GM23338 (cell line): Measurements from ENCODE around the gene ITGB2. TPM values are rescaled to one million over a fixed set of nuclear protein-coding genes. Genes with fewer than 3 reads are reported as not detected.

Experiments used
- ATAC-seq: fragments of 200-7000 bp; cut with Tn5 transposase; 3 replicates; pipeline ENCODE4 v1.9.1; 2020
- DNase-seq: peaks from one replicate; pipeline ENCODE4 v3.0.0-alpha.2; 2015; ENCODE audit warnings: low spot score
- H2AFZ ChIP-seq: fragments of 200-600 bp; sonication (generic); 2 replicates; pipeline ENCODE4 v1.8.0; 2016; ENCODE audit warnings: antibody characterized with exemption, mild to moderate bottlenecking, moderate library complexity
- H3F3A ChIP-seq: fragments of 200-600 bp; sonication (generic); replicated peaks from 2 replicates; pipeline ENCODE4 v1.8.0; 2017; ENCODE audit warnings: antibody characterized with exemption, mixed run types, low read depth
- H3K27ac ChIP-seq: fragments of 200-600 bp; sonication (generic); 2 replicates; pipeline ENCODE4 v1.6.1; 2016; ENCODE audit warnings: low read depth
- H3K27me3 ChIP-seq: fragments of 200-600 bp; sonication (generic); 2 replicates; pipeline ENCODE4 v1.8.0; 2016; ENCODE audit warnings: mild to moderate bottlenecking, mixed run types, moderate library complexity; ENCODE audit not compliant: insufficient read depth
- H3K36me3 ChIP-seq: fragments of 200-600 bp; sonication (generic); 2 replicates; pipeline ENCODE4 v1.8.0; 2016; ENCODE audit warnings: mild to moderate bottlenecking; ENCODE audit not compliant: insufficient read depth
- H3K4me1 ChIP-seq: fragments of 200-600 bp; sonication (generic); 2 replicates; pipeline ENCODE4 v1.8.0; 2016; ENCODE audit warnings: mild to moderate bottlenecking, moderate library complexity; ENCODE audit not compliant: insufficient read depth
- H3K4me2 ChIP-seq: fragments of 200-600 bp; sonication (generic); 2 replicates; pipeline ENCODE4 v1.7.1; 2017; ENCODE audit warnings: mixed run types
- H3K4me3 ChIP-seq: fragments of 200-600 bp; sonication (generic); 2 replicates; pipeline ENCODE4 v1.6.1; 2016; ENCODE audit warnings: mixed run types
- H3K79me2 ChIP-seq: fragments of 200-600 bp; sonication (generic); replicated peaks from 2 replicates; pipeline ENCODE4 v1.8.0; 2017; ENCODE audit warnings: mild to moderate bottlenecking; ENCODE audit not compliant: insufficient read depth
- H3K9me2 ChIP-seq: fragments of 200-600 bp; sonication (generic); 2 replicates; pipeline ENCODE4 v1.8.0; 2017; ENCODE audit not compliant: insufficient read depth
- H4K20me1 ChIP-seq: fragments of 200-600 bp; sonication (generic); replicated peaks from 2 replicates; pipeline ENCODE4 v1.8.0; 2017; ENCODE audit warnings: mild to moderate bottlenecking; ENCODE audit not compliant: insufficient read depth
- H3K27ac Mint-ChIP-seq: 2 replicates; pipeline ENCODE4 v1.8.0; 2020; ENCODE audit warnings: inconsistent platforms, mild to moderate bottlenecking, moderate library complexity, mixed read lengths
- H3K27me3 Mint-ChIP-seq: 3 replicates; pipeline ENCODE4 v1.8.0; 2022; ENCODE audit warnings: low read depth, mild to moderate bottlenecking, moderate library complexity, mixed read lengths, inconsistent platforms; ENCODE audit not compliant: insufficient read depth, poor library complexity
- H3K36me3 Mint-ChIP-seq: 3 replicates; pipeline ENCODE4 v1.8.0; 2021; ENCODE audit warnings: low read depth, mild to moderate bottlenecking, inconsistent platforms, moderate library complexity, mixed read lengths
- H3K4me1 Mint-ChIP-seq: 3 replicates; pipeline ENCODE4 v1.8.0; 2020; ENCODE audit warnings: mild to moderate bottlenecking, inconsistent platforms, mixed read lengths
- H3K4me3 Mint-ChIP-seq: 3 replicates; pipeline ENCODE4 v1.8.0; 2021; ENCODE audit warnings: moderate library complexity, mild to moderate bottlenecking, inconsistent platforms, mixed read lengths
- H3K9me3 Mint-ChIP-seq: 3 replicates; pipeline ENCODE4 v1.8.0; 2020; ENCODE audit warnings: moderate library complexity, mild to moderate bottlenecking, inconsistent platforms, mixed read lengths
- CREB1 ChIP-seq: fragments of 250-450 bp; sonication (Bioruptor Pico); IDR thresholded peaks from 2 replicates; pipeline ENCODE4 v1.5.0; 2020; ENCODE audit warnings: low read depth, mild to moderate bottlenecking, moderate library complexity
- EZH2 ChIP-seq: fragments of 200-600 bp; sonication (generic); IDR thresholded peaks from one replicate; pipeline ENCODE4 v1.8.0; 2017; ENCODE audit warnings: antibody characterized with exemption, mild to moderate bottlenecking, low read depth; ENCODE audit not compliant: unreplicated experiment
- EZH2phosphoT487 ChIP-seq: fragments of 200-600 bp; sonication (generic); IDR thresholded peaks from one replicate; pipeline ENCODE4 v1.8.1; 2018; ENCODE audit warnings: antibody characterized with exemption; ENCODE audit not compliant: unreplicated experiment
- JUNB ChIP-seq: IDR thresholded peaks from one replicate; pipeline ENCODE4 v1.6.1; 2016; ENCODE audit warnings: antibody characterized with exemption; ENCODE audit not compliant: unreplicated experiment
- NANOG ChIP-seq: IDR thresholded peaks from 2 replicates; pipeline ENCODE4 v1.6.1; 2016; ENCODE audit warnings: antibody characterized with exemption, borderline replicate concordance
- POLR2AphosphoS5 ChIP-seq: IDR thresholded peaks from 2 replicates; pipeline ENCODE4 v1.6.1; 2016; ENCODE audit warnings: antibody characterized with exemption, low read depth
- STAT1 ChIP-seq: IDR thresholded peaks from one replicate; pipeline ENCODE4 v1.6.1; 2016; ENCODE audit warnings: antibody characterized with exemption; ENCODE audit not compliant: unreplicated experiment
- ZNF114 ChIP-seq: fragments of 250-450 bp; sonication (Bioruptor Pico); IDR thresholded peaks from 2 replicates; pipeline ENCODE4 v1.5.0; 2020; ENCODE audit warnings: mild to moderate bottlenecking, moderate library complexity
- ZNF331 ChIP-seq: fragments of 250-450 bp; sonication (Bioruptor Pico); IDR thresholded peaks from 2 replicates; pipeline ENCODE4 v1.5.0; 2020; ENCODE audit warnings: low read depth, mild to moderate bottlenecking, moderate library complexity
- polyA plus RNA-seq: library from polyadenylated mRNA; unstranded; fragments of >200 nt; fragmentation: Nextera tagmentation; extraction: Ambion mirVana; gene quantifications from 2 replicates; pipeline ENCODE4 v1.2.1, GENCODE V29; 2016
- total RNA-seq: library from RNA; depleted of rRNA; stranded (reverse); fragments of >200 nt; shearing (Covaris generic); gene quantifications from 2 replicates; pipeline ENCODE4 v1.2.3, GENCODE V29; 2014
- TF ChIP-seq, protein P1 (sequence below): fragments of 250-450 bp; sonication (Bioruptor Pico); IDR thresholded peaks from 2 replicates; pipeline ENCODE4 v1.5.0; 2020; ENCODE audit warnings: mild to moderate bottlenecking, moderate library complexity
- TF ChIP-seq, protein P2 (sequence below): IDR thresholded peaks from one replicate; pipeline ENCODE4 v1.6.1; 2018; ENCODE audit warnings: antibody characterized with exemption; ENCODE audit not compliant: unreplicated experiment
- TF ChIP-seq, protein P3 (sequence below): IDR thresholded peaks from 2 replicates; pipeline ENCODE4 v1.6.1; 2016; ENCODE audit warnings: antibody characterized with exemption
- TF ChIP-seq, protein P4 (sequence below), 2 experiments: fragments of 200-600 bp in 1 of 2; sonication (generic) in 1 of 2; conservative IDR thresholded peaks; 2 replicates each; pipeline versions ENCODE4 v1.5.1 to v1.6.1; 2016 to 2017; ENCODE audit warnings: antibody characterized with exemption in 2 of 2, low read depth in 2 of 2, mild to moderate bottlenecking in 2 of 2, moderate library complexity in 1 of 2

The ITGB2 gene
- total and polyA plus RNA-seq, 2 experiments from 2014 or later: 0.44 to 0.63 TPM

DNA sequence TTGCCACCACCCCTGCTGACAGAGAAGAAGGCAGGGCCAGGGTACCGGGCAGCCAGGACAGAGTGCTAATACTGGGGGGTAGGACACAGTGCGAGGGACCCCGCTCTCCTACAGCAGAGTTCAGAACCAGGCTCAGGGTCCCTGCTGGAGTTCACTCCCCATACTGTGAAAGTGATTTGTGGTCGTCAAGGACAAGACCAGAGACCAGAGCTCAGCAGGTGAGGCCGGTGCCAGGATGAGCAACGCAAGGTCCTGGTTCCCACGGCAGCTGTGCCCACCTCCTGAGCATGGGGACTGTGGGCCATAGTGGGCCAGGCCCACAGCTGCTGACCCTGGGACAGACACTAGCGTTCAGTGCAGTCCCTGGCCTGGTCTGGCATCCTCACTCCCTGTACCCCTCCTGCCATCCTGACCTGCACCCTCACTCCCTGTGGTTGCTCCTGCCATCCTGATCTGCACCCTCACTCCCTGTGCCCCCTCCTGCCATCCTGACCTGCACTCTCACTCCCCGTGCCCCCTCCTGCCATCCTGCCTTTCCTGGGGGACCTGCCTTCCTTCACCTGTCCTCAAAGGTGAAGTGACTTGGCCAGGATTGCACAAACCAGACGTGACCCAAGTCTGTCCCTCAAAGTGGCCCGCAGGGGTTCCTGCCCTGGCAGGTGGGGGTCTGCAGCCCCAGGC lies 33.4 kb downstream of the ITGB2 start:
- Histone ChIP-seq H3F3A (no peaks in the 10 kb centered on the region), H3K79me2 (no peaks in the 10 kb centered on the region), H3K27me3 (no peaks in the 10 kb centered on the region), H3K9me2 (no peaks in the 10 kb centered on the region), H3K4me1 (no peaks in the 10 kb centered on the region), H3K4me3 (no peak overlapping the region), H4K20me1 (no peaks in the 10 kb centered on the region), H3K36me3 (no peaks in the 10 kb centered on the region), H2AFZ (no peak overlapping the region), H3K27ac (no peak overlapping the region), H3K4me2 (no peak overlapping the region)
- no peak for DNase-seq
- H3K36me3 Mint-ChIP-seq: no peaks in the 10 kb centered on the region
- H3K9me3 Mint-ChIP-seq: no peaks in the 10 kb centered on the region
- H3K4me1 Mint-ChIP-seq: peaks cover 2% of the 10 kb centered on the region; the same call in 1 of the 3 replicates
- H3K27me3 Mint-ChIP-seq: peaks cover 7% of the 10 kb centered on the region
- ATAC-seq: no peak
- TF ChIP-seq POLR2AphosphoS5 (no peak), ZNF114 (CRISPR knock-in tag) (no peak), ZNF331 (CRISPR knock-in tag) (no peak), NANOG (no peak), EZH2 (no peak), STAT1 (no peak), CREB1 (CRISPR knock-in tag) (no peak), JUNB (no peak), EZH2phosphoT487 (no peak)
- TF ChIP-seq, protein P1, sequence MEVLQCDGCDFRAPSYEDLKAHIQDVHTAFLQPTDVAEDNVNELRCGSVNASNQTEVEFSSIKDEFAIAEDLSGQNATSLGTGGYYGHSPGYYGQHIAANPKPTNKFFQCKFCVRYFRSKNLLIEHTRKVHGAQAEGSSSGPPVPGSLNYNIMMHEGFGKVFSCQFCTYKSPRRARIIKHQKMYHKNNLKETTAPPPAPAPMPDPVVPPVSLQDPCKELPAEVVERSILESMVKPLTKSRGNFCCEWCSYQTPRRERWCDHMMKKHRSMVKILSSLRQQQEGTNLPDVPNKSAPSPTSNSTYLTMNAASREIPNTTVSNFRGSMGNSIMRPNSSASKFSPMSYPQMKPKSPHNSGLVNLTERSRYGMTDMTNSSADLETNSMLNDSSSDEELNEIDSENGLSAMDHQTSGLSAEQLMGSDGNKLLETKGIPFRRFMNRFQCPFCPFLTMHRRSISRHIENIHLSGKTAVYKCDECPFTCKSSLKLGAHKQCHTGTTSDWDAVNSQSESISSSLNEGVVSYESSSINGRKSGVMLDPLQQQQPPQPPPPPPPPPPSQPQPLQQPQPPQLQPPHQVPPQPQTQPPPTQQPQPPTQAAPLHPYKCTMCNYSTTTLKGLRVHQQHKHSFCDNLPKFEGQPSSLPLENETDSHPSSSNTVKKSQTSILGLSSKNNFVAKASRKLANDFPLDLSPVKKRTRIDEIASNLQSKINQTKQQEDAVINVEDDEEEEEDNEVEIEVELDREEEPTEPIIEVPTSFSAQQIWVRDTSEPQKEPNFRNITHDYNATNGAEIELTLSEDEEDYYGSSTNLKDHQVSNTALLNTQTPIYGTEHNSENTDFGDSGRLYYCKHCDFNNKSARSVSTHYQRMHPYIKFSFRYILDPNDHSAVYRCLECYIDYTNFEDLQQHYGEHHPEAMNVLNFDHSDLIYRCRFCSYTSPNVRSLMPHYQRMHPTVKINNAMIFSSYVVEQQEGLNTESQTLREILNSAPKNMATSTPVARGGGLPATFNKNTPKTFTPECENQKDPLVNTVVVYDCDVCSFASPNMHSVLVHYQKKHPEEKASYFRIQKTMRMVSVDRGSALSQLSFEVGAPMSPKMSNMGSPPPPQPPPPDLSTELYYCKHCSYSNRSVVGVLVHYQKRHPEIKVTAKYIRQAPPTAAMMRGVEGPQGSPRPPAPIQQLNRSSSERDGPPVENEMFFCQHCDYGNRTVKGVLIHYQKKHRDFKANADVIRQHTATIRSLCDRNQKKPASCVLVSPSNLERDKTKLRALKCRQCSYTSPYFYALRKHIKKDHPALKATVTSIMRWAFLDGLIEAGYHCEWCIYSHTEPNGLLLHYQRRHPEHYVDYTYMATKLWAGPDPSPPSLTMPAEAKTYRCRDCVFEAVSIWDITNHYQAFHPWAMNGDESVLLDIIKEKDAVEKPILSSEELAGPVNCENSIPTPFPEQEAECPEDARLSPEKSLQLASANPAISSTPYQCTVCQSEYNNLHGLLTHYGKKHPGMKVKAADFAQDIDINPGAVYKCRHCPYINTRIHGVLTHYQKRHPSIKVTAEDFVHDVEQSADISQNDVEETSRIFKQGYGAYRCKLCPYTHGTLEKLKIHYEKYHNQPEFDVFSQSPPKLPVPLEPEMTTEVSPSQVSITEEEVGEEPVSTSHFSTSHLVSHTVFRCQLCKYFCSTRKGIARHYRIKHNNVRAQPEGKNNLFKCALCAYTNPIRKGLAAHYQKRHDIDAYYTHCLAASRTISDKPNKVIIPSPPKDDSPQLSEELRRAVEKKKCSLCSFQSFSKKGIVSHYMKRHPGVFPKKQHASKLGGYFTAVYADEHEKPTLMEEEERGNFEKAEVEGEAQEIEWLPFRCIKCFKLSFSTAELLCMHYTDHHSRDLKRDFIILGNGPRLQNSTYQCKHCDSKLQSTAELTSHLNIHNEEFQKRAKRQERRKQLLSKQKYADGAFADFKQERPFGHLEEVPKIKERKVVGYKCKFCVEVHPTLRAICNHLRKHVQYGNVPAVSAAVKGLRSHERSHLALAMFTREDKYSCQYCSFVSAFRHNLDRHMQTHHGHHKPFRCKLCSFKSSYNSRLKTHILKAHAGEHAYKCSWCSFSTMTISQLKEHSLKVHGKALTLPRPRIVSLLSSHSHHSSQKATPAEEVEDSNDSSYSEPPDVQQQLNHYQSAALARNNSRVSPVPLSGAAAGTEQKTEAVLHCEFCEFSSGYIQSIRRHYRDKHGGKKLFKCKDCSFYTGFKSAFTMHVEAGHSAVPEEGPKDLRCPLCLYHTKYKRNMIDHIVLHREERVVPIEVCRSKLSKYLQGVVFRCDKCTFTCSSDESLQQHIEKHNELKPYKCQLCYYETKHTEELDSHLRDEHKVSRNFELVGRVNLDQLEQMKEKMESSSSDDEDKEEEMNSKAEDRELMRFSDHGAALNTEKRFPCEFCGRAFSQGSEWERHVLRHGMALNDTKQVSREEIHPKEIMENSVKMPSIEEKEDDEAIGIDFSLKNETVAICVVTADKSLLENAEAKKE (CRISPR knock-in tag): no peak
- TF ChIP-seq, protein P2, sequence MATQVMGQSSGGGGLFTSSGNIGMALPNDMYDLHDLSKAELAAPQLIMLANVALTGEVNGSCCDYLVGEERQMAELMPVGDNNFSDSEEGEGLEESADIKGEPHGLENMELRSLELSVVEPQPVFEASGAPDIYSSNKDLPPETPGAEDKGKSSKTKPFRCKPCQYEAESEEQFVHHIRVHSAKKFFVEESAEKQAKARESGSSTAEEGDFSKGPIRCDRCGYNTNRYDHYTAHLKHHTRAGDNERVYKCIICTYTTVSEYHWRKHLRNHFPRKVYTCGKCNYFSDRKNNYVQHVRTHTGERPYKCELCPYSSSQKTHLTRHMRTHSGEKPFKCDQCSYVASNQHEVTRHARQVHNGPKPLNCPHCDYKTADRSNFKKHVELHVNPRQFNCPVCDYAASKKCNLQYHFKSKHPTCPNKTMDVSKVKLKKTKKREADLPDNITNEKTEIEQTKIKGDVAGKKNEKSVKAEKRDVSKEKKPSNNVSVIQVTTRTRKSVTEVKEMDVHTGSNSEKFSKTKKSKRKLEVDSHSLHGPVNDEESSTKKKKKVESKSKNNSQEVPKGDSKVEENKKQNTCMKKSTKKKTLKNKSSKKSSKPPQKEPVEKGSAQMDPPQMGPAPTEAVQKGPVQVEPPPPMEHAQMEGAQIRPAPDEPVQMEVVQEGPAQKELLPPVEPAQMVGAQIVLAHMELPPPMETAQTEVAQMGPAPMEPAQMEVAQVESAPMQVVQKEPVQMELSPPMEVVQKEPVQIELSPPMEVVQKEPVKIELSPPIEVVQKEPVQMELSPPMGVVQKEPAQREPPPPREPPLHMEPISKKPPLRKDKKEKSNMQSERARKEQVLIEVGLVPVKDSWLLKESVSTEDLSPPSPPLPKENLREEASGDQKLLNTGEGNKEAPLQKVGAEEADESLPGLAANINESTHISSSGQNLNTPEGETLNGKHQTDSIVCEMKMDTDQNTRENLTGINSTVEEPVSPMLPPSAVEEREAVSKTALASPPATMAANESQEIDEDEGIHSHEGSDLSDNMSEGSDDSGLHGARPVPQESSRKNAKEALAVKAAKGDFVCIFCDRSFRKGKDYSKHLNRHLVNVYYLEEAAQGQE: no peak
- TF ChIP-seq, protein P3, sequence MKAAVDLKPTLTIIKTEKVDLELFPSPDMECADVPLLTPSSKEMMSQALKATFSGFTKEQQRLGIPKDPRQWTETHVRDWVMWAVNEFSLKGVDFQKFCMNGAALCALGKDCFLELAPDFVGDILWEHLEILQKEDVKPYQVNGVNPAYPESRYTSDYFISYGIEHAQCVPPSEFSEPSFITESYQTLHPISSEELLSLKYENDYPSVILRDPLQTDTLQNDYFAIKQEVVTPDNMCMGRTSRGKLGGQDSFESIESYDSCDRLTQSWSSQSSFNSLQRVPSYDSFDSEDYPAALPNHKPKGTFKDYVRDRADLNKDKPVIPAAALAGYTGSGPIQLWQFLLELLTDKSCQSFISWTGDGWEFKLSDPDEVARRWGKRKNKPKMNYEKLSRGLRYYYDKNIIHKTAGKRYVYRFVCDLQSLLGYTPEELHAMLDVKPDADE: no peak
- TF ChIP-seq, protein P4, sequence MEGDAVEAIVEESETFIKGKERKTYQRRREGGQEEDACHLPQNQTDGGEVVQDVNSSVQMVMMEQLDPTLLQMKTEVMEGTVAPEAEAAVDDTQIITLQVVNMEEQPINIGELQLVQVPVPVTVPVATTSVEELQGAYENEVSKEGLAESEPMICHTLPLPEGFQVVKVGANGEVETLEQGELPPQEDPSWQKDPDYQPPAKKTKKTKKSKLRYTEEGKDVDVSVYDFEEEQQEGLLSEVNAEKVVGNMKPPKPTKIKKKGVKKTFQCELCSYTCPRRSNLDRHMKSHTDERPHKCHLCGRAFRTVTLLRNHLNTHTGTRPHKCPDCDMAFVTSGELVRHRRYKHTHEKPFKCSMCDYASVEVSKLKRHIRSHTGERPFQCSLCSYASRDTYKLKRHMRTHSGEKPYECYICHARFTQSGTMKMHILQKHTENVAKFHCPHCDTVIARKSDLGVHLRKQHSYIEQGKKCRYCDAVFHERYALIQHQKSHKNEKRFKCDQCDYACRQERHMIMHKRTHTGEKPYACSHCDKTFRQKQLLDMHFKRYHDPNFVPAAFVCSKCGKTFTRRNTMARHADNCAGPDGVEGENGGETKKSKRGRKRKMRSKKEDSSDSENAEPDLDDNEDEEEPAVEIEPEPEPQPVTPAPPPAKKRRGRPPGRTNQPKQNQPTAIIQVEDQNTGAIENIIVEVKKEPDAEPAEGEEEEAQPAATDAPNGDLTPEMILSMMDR (conservative IDR thresholded peaks at IDR 0.05; ENCODE audit: low read depth in 2 of 2): no peak
- H3K4me3 Mint-ChIP-seq: no peak overlapping the region
- H3K27ac Mint-ChIP-seq: no peak overlapping the region
